HG03565 (cell line): ENCODE data around the gene RAD54L2.
"Not testable (repeated sequence)": the region's sequence is repeated elsewhere in the genome, so short reads cannot be mapped to it uniquely, and the experiment has no call there.

ENCODE experiments used
- ATAC-seq: cut with Tn5 transposase; IDR thresholded peaks from one replicate; pipeline ENCODE4 v1.9.1; 2021; ENCODE audit warnings: mild to moderate bottlenecking, moderate library complexity; ENCODE audit not compliant: unreplicated experiment

The RAD54L2 gene

GRCh38 chr3:51538459-51539290 lies at the start of gene RAD54L2:
TSS of gene RAD54L2 (plus strand) at chr3:51538719. CDS start at chr3:51590421, 51,702 bp downstream.
- ATAC-seq: peak; percentile 74

GRCh38 chr3:51498876-51499738 lies 39.4 kb upstream of the RAD54L2 start:
- ATAC-seq: peak; percentile 40

- ATAC-seq: no peak
Observed at GRCh38 chr3:51500632-51501131, 37.8 kb upstream of the RAD54L2 start.

GRCh38 chr3:51501833-51502561 lies 36.5 kb upstream of the RAD54L2 start:
- ATAC-seq: no peak

DNA sequence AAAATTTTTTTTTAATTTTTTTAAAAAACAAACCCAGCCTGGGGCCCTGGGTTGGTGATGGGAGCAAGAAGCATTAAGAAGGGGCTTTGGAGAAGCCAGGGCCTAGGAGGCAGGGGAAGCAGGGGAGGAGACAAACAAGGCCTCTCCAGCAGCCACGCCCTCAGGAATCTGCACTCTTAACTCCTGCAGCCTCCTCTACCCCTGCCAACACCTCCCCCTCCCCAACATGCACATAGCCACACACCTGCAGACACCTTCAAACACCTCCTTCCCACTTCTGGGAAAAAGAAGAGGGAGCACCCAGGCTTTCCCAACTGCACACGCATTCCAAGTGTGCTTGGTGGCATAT lies 36.0 kb upstream of the RAD54L2 start:
- no peak for ATAC-seq

- ATAC-seq: no peak
Observed at GRCh38 chr3:51503007-51503406, 35.5 kb upstream of the RAD54L2 start.

GRCh38 chr3:51508255-51508654 lies 30.3 kb upstream of the RAD54L2 start:
- no peak for ATAC-seq

GRCh38 chr3:51510996-51511395 lies 27.5 kb upstream of the RAD54L2 start:
- no peak for ATAC-seq

GRCh38 chr3:51514210-51514609 lies 24.3 kb upstream of the RAD54L2 start:
- no peak for ATAC-seq

DNA sequence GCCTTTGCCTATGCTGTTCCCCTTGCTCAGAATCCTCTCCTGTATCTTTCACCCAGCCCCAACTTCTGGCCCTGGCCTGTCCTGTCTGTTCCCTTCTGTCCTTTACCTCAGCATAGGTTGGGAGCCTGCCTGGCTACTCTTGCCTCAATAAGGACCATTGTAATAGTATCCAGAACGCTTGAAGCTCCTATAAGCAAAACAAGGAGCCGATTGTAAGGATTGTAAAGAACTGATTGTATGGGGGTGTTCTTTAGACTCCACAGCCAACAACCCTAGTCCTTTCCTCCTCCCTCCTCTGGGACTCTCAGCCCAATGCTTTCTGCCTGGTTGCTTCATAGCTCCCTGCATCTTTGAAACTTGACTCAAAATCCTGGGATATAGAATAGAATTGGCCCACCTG lies 18.7 kb upstream of the RAD54L2 start:
- no peak for ATAC-seq

DNA sequence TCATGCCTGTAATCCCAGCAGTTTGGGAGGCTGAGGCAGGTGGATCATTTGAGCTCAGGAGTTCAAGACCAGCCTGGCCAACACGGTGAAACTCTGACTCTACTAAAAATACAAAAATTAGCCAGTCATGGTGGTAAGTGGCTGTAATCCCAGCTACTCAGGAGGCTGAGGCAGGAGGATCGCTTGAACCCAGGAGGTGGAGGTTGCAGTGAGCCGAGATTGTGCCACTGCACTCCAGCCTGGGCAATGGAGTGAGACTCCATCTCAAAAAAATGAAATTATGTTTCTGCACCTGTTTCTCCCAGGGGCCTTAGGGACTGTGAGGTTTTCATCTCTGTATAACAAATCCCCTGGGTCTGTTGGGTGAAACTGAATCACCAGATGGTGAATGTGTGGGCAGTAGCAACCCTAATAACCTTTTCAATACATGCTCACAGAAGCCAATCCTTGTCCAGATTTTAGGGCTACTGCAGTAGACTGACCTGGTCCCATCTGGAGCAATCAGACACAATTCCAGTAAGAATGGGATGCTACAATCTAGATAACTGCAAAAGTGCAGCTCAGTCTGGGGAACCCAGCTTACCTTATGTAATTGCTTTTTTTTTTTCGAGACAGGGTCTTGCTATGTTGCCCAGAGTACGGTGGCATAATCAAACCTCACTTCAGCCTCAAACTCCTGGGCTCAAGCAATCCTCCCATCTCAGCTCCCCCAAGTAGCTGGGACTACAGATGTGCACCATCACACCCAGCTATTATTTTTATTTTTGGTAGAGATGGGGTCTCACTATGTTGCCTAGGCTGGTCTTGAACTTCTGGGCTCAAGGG lies 17.4 kb upstream of the RAD54L2 start:
- ATAC-seq: not testable (repeated sequence)

DNA sequence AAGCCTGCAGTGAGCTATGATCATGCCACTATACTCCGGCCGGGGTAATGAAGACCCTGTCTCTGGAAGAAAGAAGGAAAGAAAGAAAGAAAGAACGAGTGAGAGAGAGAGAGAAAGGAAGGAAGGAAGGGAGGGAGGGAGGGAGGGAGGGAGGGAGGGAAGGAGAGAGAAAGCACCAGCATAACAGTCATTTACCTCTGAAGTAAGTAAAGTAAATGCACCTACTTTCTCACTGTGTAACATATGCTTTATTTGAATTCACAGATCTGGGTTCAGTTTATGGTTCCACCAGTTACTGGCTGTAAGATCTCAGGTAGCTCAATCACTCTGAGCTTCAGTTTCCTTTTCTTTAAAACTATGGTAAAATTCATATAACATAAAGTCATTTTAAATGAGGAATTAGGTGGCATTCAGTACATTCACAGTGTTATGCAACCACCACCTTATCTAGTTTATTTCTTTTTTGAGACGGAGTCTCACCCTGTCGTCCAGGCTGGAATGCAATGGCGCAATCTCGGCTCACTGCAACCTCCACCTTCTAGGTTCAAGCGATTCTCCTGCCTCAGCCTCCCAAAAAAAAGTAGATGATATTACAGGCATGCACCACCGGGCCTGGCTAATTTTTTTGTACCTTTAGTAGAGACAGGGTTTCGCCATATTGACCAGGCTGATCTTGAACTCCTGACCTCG lies 16.1 kb upstream of the RAD54L2 start:
- no peak for ATAC-seq

- ATAC-seq: not testable (repeated sequence)
Observed at GRCh38 chr3:51524874-51525273, 13.6 kb upstream of the RAD54L2 start.

GRCh38 chr3:51530485-51530884 lies 8.0 kb upstream of the RAD54L2 start:
- ATAC-seq: no peak

- ATAC-seq: no peak
Observed at GRCh38 chr3:51535146-51536019, 3.1 kb upstream of the RAD54L2 start.

DNA sequence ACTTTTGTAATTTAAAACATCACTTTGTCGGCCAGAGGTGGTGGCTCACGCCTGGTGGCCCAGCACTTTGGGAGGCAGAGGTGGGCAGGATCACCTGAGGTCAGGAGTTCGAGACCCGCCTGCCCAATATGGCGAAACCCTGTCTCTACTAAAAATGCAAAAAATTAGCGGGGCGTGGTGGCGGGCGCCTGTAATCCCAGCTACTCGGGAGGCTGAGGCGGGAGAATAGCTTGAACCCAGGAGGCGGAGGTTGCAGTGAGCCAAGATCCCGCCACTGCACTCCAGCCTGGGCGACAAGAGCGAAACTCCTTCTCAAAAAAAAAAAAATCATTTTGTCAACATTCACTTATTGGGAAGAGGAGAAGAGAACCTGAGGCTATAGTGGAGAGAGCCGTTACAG lies 888 bp upstream of the RAD54L2 start:
- ATAC-seq: not testable (repeated sequence)

DNA sequence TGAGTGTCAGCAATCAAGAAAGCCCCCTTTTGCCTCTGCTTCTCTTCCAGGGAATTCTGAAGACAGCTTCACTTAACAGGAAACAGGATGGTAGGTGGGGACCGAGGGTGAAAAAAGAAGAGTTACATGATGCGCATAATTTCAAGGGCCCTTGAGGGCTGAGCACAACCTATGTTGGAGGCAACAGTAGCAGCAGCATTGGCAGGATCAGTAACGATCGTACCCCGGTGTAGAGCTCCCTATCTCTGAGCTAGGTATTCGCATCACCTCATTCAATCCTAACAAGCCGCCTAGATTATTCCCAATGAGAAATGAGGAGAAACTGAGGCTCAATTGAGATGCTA lies 432 bp upstream of the RAD54L2 start:
- ATAC-seq: no peak

DNA sequence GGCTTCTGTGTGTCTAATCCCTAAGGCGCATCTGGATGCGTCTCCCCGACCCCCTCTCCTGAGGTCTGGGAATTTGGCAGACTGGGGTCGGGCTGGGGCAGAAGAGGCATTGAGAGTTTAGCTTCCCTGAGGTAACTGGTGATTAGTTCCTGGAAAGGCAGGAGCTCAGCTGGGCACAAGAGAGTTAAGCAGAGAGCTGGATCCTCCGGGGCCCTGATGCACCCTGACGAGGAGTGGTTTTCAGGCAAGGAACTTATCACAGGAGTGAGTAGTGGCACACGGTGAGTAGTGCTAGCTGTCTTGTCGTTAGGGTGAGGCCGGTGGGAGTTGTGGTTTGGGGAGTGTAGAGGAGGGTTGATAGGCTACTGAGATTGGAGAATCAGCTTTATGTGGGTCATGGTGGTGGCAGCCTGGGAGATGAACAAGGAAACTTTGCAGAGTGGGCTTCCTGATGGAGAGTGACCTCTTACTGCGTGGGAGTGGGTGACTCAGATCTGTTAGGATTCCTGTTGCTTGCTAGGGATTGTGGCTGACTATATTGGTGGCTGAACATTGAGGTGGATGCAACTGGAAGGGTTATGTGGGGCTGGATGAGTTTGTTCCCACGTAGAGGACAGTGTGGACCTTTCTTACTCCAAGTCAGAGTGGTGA lies 897 bp downstream of the RAD54L2 start:
- no peak for ATAC-seq
